Osteocyte (in vitro differentiated cells): ENCODE data around the gene TMEM236. TPM values are rescaled to one million over a fixed set of nuclear protein-coding genes. Genes with fewer than 3 reads are reported as not detected.

Experiments used
- DNase-seq: peaks from one replicate; pipeline ENCODE4 v3.0.0; 2021; ENCODE audit warnings: mixed read lengths; ENCODE audit not compliant: unreplicated experiment; ENCODE audit errors: extremely low spot score
- H3K27ac Mint-ChIP-seq: one replicate; pipeline ENCODE4 v1.8.0; 2021; ENCODE audit warnings: mild to moderate bottlenecking, mixed read lengths; ENCODE audit not compliant: unreplicated experiment
- H3K27me3 Mint-ChIP-seq: one replicate; pipeline ENCODE4 v1.8.0; 2021; ENCODE audit warnings: mixed read lengths; ENCODE audit not compliant: unreplicated experiment
- H3K36me3 Mint-ChIP-seq: one replicate; pipeline ENCODE4 v1.8.0; 2021; ENCODE audit warnings: mixed read lengths; ENCODE audit not compliant: unreplicated experiment
- H3K4me1 Mint-ChIP-seq: one replicate; pipeline ENCODE4 v1.8.0; 2021; ENCODE audit warnings: mixed read lengths; ENCODE audit not compliant: unreplicated experiment
- H3K4me3 Mint-ChIP-seq: one replicate; pipeline ENCODE4 v1.8.0; 2021; ENCODE audit warnings: mild to moderate bottlenecking, moderate library complexity, mixed read lengths; ENCODE audit not compliant: unreplicated experiment
- H3K9me3 Mint-ChIP-seq: one replicate; pipeline ENCODE4 v1.8.0; 2021; ENCODE audit warnings: mixed read lengths; ENCODE audit not compliant: unreplicated experiment
- total RNA-seq: library from RNA; stranded (reverse); gene quantifications from 2 replicates; pipeline ENCODE4 v1.2.1, GENCODE V29; 2021
- TF ChIP-seq, protein P1 (sequence below): fragments of 200-600 bp; sonication (generic); IDR thresholded peaks from 2 replicates; pipeline ENCODE4 v1.5.0; 2021; ENCODE audit warnings: antibody characterized with exemption, mild to moderate bottlenecking, moderate library complexity

Gene TMEM236
- total RNA-seq, 1 donor from 2014 or later: 0.11 TPM

DNA sequence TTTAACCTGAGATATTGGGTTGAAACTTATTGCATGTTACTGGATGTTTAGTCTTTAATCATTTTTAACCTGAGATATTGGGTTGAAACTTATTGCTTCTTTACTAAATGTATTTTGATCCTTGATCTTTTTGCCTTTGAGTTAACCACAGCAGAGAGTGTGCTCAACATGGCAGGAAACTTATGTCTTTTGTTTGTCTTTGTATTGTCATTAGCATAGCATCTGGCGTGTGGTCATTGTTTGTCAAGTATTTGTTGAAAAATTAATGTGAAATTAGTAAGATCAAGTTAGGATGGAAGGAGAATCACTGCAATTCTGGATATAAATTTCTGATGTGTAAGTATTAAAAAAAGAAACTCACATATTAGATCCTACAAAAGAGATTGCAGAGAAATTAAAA is 65.3 kb downstream of the TMEM236 start:
- no peaks in the 10 kb centered on the region for H3K4me1 Mint-ChIP-seq
- no peak overlapping the region for H3K27ac Mint-ChIP-seq
- no peaks in the 10 kb centered on the region for H3K36me3 Mint-ChIP-seq
- H3K9me3 Mint-ChIP-seq: no peaks in the 10 kb centered on the region
- no peak for DNase-seq
- TF ChIP-seq, protein P1, sequence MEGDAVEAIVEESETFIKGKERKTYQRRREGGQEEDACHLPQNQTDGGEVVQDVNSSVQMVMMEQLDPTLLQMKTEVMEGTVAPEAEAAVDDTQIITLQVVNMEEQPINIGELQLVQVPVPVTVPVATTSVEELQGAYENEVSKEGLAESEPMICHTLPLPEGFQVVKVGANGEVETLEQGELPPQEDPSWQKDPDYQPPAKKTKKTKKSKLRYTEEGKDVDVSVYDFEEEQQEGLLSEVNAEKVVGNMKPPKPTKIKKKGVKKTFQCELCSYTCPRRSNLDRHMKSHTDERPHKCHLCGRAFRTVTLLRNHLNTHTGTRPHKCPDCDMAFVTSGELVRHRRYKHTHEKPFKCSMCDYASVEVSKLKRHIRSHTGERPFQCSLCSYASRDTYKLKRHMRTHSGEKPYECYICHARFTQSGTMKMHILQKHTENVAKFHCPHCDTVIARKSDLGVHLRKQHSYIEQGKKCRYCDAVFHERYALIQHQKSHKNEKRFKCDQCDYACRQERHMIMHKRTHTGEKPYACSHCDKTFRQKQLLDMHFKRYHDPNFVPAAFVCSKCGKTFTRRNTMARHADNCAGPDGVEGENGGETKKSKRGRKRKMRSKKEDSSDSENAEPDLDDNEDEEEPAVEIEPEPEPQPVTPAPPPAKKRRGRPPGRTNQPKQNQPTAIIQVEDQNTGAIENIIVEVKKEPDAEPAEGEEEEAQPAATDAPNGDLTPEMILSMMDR: no peak
- peaks cover 7% of the 10 kb centered on the region for H3K27me3 Mint-ChIP-seq
- no peak overlapping the region for H3K4me3 Mint-ChIP-seq

DNA sequence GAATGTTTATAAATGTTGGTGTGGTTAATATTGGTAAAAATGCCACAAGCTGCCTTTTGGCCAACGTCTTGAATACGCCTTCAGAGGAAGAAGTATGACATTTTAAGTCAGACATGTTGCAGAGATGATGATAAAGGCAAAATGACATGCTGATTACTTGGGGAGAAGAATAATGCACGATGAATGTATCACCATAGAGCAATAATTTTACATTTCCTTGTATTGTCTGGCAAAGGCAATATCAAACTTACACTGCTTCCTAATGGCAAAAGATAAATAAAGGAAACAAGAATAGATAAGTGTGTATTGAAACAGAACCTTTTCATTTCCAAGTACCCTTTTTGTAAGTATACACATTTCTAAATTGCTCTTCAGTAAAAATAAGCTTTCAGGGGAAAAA is 65.8 kb downstream of the TMEM236 start:
- Mint-ChIP-seq H3K27ac (no peak overlapping the region), H3K9me3 (no peaks in the 10 kb centered on the region), H3K27me3 (peaks cover 7% of the 10 kb centered on the region), H3K4me1 (no peaks in the 10 kb centered on the region), H3K36me3 (no peaks in the 10 kb centered on the region), H3K4me3 (no peak overlapping the region)
- DNase-seq: no peak
- TF ChIP-seq, protein P1: no peak

DNA sequence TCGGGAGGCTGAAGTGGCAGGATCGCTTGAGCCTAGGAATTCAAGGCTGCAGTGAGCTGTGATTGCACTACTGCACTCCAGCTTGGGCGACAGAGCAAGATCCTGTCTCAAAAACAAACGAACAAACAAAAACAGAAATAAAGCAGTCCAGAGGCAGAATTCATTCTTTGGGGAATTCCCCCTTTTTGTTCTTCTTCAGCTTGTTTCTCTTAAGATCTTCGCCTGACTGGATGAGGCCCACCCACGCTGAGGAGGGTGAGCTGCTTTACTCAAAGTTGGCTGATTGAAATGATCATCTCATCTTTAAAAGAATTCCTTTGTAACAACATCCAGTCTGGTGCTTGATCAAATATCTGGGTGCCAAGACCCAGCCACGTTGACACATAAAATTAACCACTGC is 67.8 kb downstream of the TMEM236 start:
- no peak overlapping the region for H3K27ac Mint-ChIP-seq
- H3K9me3 Mint-ChIP-seq: no peaks in the 10 kb centered on the region
- TF ChIP-seq, protein P1: no peak
- no peaks in the 10 kb centered on the region for H3K4me1 Mint-ChIP-seq
- no peak for DNase-seq
- no peak overlapping the region for H3K4me3 Mint-ChIP-seq
- no peaks in the 10 kb centered on the region for H3K36me3 Mint-ChIP-seq
- peaks cover 14% of the 10 kb centered on the region for H3K27me3 Mint-ChIP-seq

DNA sequence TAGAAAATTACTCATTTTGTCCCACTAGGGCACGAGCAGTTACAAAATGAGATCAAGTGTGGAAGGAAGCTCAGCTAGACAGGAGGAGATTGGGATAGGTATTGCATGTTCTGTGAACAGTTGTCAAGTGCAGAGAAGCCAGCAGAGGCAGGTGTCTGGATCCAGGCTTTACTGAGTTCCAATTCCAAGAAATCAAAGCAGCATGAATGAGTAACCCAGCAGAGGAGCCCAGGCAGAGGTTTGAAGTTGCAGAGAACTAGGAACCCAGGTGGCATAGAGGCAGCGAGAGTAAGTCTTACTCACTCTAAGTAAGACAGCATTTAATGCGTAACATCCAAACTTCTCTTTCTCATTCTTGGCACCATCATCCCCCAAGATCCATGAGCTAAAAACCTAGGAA is 68.9 kb downstream of the TMEM236 start:
- Mint-ChIP-seq H3K4me1 (no peaks in the 10 kb centered on the region), H3K4me3 (no peak overlapping the region), H3K9me3 (no peaks in the 10 kb centered on the region), H3K27me3 (peaks cover 17% of the 10 kb centered on the region), H3K27ac (no peak overlapping the region), H3K36me3 (no peaks in the 10 kb centered on the region)
- DNase-seq: no peak
- TF ChIP-seq, protein P1: no peak

DNA sequence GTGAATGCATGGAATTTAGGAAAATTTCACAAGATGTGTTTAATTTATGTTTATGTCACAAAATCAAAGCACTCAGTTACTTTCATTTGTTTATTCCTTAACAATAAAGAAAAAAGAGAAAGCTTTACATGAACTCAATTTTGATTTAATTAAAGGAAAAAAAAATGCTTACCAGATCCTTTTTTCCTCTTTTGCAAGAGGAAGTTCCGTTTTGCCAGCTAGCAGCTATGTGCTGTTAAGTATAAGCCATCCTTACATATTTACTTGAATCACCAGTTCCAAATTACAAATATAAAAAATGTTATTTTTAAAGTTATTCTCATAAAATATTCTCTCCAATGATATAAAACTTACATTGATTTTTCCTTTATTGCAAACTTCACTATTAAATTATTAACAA is 69.9 kb downstream of the TMEM236 start:
- DNase-seq: no peak
- Mint-ChIP-seq H3K4me1 (no peaks in the 10 kb centered on the region), H3K27ac (no peak overlapping the region), H3K36me3 (no peaks in the 10 kb centered on the region), H3K27me3 (peaks cover 17% of the 10 kb centered on the region), H3K9me3 (no peaks in the 10 kb centered on the region), H3K4me3 (no peak overlapping the region)
- TF ChIP-seq, protein P1: no peak
